ENCODE measurements around the gene MBD3L5.
"Not testable (repeated sequence)": the region's sequence is repeated elsewhere in the genome, so short reads cannot be mapped to it uniquely, and the experiment has no call there.

MBD3L5 gene

DNA sequence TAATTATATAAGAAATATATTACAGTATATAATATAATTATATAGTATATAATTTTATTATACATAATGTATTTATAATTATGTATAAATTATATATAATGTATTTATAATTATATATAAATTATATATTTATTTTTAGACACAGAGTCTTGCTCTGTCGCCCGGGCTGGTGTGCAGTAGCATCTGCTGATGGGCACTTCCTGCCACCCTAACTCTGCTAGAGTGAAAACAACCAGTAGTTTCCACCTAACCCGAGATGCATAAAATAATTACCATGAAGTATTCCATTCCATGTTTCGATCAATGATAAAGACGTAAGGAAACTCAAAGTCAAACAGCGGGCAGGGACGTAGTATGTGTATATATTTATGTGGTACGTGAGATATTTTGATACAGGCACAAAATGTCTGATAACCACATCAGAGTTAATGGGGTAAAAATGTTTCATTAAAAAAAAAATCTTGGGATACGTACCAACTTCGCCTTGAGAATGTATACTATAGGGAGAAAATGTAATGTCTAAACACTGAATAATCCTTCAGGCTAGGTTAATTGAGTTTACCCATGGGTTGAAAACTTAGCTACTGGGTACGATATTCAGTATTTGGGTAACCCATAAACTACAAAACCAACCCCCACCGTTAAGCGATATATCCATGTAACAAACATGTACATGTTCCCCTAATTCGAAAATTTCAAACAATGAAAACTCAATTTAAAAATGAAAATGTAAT is 24.4 kb downstream of the MBD3L5 start:
- DNase-seq: not testable (repeated sequence)

DNA sequence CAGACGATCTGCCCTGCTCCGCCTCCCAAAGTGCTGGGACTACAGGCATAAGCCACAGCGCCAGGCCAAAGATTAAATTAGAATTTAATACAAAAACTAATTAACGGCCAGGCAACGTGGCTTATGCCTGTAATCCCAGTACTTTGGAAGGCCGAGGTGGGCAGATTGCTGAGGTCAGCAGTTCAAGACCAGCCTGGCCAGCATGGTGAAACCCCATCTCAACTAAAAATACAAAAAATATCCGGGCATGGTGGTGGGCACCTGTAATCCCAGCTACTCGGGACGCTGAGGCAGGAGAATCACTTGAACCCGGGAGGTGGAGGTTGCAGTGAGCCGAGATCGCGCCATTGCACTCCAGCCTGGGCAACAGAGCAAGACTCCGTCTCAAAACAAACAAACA is 25.3 kb downstream of the MBD3L5 start:
- not testable (repeated sequence) for DNase-seq

DNA sequence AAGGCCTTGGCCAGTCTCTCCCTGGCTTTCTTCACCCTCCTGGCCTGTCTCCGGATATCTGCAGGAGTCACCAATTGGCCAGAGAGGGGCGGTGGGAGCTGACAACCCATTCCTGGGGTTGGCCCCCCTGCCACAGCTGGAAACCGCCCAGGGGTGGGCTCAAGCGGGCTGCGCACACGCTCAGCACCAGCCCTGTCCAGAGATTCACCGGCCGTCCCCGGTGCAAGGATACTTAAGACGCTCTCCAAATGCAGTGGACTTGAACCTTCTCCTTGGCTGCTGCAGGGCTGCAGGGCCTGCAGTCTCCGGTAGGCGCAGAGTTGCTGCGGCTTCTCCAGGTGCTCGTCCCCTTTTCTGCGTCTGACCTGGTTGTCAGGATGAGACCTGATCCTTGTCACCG is 26.0 kb downstream of the MBD3L5 start:
- DNase-seq: not testable (repeated sequence)

DNA sequence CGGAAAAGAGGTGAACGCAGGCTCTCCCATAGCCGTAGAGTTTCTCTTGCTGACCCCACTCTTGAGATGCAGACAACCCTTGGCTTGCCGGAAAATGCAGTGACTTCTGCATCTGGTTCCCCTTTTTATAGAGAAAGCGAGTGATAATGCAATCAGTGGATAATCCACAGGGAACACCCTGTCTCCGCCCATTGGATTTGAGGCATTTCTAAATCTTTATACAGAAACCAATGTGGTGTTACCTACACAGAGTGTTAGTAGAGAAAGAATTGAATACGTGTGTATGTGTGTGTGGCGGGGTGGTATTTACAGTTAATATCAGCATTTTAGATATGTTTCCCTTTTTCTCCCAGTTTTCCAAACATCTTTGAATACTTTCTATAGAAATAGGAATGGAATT is 28.2 kb downstream of the MBD3L5 start, which contains the start of gene MBD3L3:
Gene MBD3L3 (minus strand): TSS at position 101 of the 400 bp plus-strand sequence. CDS start 71 bp downstream, at position 30.
- DNase-seq: not testable (repeated sequence)

DNA sequence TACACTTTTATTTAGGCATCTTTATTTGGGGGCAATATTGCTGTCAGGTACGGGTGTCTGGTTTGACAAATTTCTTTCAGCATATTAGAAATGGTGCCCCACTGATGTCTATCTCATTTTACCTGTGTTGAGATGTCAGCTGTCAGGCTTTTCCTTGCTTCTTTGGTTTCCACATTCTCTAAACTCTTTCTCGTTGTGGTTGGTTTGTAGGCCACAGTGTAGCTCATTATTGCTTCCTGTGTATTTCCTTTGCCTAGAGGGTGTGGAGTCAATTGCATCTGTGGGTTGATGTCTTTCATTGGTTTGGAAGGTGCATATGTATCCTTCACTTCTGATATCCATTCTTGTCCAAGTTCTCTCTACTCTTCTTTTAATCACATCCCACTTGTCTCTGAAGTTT is 29.6 kb downstream of the MBD3L5 start:
- not testable (repeated sequence) for DNase-seq

DNA sequence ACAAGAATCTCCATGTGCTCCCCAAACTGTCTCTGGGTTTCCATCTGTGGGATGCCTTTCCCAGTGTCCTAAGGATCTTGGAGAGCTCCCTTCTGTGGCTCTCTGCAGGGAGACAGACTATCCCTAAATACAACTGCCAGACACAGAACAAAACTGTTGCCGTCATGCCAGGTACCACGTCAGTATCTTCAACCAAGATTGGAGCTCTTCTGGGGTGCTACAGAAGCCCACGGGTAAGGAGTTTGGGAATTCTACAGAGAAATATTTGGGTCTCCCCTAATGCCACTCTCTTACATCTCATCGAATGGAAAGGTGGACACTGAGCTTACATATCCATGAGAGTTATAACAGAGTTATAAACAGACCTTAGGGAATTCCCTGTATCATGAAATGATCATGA is 33.0 kb downstream of the MBD3L5 start:
- no peak for DNase-seq

DNA sequence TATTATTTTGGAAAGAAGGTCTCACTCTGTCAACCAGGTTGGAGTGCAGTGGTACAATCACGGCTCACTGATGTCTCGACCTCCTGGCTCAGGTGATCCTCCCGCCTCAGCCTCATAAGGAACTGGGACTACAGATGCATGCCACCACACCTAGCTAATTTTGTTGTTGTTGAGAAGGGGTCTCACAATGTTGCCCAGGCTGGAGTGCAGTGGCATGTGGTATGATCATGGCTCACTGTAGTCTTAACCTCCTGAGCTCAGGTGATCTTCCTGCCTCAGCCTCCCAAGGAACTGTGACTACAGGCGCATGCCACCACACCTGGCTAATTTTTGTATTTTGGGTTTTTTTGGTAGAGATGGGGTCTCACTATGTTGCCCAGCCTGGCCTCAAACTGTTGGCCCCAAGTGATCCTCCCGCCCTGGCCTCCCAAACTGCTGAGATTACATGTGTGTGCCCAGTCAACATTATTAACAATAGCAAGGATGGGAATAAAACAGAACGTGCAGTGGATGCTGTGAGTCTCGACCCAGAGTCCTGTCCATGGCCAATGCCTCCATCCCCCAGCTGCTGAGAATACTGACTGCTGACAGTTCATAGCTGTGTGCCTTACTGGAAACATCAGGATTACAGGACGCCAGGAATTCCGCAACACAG is 33.5 kb downstream of the MBD3L5 start:
- DNase-seq: no peak

DNA sequence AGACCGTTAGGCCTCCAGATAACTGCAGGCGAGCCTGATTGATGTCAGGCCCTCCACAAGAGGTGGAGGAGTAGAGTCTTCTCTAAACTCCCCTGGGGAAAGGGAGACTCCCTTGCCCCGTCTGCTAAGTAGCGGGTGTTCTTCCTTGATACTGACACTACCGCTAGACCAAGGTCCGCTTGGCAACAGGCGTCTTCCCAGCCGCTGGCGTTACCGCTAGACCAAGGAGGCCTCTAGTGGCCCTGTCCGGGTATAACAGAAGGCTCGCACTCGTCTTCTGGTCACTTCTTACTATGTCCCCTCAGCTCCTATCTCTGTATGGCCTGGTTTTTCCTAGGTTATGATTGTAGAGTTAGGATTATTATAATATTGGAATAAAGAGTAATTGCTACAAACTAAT is 36.7 kb downstream of the MBD3L5 start:
- not testable (repeated sequence) for DNase-seq

DNA sequence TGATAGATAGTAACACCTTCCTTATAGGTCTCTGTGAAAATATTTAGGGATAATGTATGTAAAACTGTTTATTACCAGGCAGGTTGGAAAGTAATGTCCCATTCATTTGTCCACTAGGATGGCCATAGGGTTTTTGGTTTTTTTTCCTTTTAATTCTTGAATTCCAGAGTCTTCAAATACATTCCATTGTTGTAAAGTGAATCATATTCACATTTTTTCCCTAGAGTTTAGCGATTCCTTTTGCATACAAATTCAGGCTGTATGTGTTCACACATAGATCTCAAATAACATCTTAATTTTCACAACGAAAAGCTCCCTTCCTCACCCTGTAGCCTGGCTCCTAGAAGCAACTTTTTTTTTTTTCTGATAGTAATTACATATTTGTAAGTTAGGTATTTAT is 37.3 kb downstream of the MBD3L5 start:
- no peak for DNase-seq

DNA sequence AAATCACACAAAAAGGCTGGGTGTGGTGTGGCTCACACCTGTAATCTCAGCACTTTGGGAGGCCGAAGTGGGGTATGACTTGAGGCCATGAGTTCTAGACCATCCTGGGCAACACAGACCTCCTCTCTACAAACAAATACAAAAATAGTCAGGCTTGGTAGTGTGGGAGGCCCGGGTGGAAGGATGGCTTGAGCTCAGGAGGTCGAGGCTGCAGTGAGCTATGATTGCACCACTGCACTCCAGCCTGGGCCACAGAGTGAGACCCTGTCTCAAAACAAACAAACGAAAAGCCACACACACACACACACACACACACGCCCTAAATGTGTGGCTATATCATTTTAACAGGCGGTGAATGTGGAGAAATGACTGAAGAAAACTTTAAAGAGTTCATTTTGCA is 38.2 kb downstream of the MBD3L5 start:
- DNase-seq: no peak

DNA sequence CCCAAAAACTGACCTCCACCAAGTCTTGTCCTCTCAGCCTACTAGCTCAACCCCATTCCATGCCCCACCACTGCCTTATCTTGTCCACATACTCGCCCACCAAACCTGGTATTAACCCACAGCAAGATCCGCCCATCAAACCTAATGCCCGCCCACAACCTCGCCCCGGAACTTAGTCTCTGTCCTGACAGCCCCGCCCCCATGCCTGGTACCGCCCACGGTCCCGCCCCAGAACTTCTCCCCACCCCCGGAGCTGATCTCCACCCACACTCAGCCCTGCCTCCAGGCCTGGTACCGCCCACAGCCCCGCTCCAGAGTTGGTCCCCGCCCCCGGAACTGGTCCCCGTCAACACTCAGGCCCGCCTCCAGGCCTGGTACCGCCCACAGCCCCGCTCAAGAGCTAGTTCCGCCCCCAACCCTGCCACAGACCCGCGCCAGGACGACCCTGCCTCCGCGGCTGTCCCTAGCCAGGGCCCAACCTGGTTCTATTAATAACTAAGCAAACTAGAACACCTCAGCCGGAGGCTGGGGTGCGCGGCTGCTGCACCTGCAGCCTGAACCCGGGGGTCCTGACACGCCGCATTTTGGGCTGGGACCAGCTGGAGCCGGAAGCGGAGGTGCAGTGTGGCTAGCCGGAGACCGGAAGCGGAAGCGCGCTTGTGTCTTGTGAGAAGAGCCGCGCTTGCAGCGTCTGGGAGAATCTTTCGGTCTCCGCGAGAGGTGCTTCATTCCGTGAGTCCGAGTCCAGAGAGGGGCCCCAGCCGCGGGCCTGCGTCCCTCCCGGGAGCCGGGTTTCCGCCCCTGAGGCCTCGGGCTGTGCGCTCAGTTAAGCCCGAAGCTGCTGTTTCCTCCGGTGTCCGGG is 38.9 kb downstream of the MBD3L5 start, which contains the start of gene ZNF557:
Gene ZNF557 (plus strand): TSS at position 662 of the 862 bp plus-strand sequence. CDS start 5,372 bp downstream, outside the sequence.
- DNase-seq: peak; percentile 99

DNA sequence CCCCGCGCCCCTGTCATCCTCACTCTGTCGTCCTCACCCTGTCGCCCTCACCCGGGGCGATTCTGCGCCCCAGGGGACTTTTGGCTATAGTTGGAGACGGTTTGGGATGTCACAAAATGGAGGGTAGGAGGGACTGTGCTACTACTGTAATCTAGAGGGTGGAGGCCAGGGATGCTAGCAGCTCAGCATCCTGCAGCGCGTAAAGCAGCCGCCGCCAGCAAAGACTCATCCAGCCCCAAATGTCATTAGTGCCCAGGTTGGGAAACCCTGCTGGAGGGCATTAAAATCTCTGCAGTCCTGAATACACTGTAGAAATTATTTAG is 39.5 kb downstream of the MBD3L5 start:
- no peak for DNase-seq

DNA sequence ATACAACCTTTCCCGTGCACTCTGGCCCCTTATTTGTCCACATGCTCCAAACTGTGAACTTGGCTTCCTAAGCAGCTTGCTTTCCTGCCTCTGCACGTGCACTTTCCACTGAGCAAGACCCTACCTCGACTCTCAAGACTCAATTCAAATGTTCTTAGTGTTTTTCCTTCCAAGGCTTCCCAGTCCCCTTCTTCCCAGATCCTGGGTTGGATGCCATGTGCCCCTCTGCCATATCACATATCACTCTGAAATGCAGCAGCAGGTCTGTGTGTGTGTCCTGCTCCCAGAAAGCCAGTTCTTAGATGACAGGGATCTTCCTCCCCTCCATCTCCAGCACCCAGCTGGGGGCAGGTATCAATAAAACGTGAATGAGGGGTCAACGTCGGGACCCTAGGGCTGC is 42.2 kb downstream of the MBD3L5 start:
- no peak for DNase-seq

DNA sequence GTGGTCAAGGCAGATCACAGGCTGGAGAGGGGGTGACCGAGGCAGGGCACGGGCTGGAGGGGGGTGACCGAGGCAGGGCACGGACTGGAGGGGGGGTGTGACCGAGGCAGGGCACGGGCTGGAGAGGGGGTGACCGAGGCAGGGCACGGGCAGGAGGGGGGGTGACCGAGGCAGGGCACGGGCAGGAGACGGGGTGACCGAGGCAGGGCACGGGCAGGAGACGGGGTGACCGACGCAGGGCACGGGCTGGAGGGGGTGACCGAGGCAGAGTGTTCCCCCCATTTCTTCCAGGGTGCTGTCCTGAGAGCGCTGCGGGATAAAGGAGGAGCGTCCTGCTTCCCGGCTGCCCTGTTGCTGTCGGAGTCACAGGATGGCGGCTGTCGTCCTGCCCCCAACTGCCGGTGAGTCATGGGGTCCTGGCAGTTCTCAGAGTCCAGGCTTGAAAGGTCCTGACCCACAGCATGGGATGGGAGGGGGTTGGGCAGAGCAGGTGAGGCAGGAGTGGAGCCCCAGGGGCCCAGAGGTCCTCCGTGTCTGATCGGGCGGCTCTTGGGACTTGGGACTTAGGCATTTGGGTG is 44.4 kb downstream of the MBD3L5 start:
- no peak for DNase-seq

DNA sequence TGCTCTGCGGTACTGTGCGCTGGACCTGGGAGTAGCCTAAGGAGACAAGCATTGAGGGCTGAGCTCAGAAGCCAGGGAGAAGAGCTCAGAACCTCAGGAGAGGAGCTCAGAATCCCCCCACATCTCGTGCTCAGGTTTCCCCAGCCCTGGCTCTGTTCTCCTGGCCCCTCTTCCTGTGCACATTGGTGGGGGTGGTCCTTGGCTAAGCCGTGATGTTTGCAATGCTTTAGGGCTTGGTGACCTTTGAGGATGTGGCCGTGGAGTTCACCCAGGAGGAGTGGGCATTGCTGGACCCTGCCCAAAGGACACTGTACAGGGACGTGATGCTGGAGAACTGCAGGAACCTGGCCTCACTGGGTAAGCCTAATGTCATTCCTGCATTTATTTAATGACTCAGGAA is 45.8 kb downstream of the MBD3L5 start:
- DNase-seq: no peak

DNA sequence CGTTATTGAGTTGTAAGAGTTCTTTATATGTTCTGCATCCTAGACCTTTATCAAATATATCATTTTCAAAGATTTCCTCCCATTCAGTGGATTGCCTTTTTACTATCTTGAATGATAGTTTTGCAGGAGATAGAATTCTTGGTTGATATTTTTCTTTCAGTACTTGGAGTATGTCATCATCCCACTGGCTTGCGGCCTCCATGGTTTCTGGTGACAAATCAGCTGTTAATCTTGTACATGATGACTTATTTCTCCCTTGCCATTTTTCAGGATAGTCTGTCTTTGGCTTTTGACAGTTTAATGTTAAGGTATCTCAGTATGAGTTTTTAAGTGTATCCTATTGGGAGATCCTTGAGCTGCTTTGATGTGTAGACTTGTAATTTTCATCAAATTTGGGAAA is 47.6 kb downstream of the MBD3L5 start:
- DNase-seq: no peak
